GM10847 (cell line): ENCODE results near the gene WDFY3.

Experiments
- POLR2A ChIP-seq: IDR thresholded peaks from 2 replicates; pipeline ENCODE4 v1.6.1; 2011; ENCODE audit not compliant: insufficient read length; ENCODE audit errors: extremely low read depth

The WDFY3 gene

DNA sequence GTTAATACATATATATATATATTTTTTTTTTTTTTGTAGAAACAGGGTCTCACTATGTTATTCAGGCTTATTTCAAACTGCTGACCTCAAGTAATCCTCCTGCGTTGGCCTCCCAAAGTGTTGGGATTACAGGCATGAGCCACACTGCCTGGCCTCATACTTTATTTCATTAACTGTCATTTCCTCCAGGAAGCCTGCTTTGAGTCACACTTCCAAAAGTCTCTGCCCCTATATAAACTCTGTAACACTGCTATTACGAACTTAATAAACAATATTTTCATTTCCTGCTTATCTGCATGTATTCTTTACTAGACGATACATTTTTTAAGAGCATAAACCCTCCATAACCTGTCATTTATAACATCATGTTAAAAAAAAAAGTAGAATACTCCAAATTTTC is 167.2 kb downstream of the WDFY3 start:
- TF ChIP-seq POLR2A, result no peak

- no peak for TF ChIP-seq POLR2A
These were observed 170.1 kb downstream of the WDFY3 start for GRCh38 chr4:84796394-84796793.

DNA sequence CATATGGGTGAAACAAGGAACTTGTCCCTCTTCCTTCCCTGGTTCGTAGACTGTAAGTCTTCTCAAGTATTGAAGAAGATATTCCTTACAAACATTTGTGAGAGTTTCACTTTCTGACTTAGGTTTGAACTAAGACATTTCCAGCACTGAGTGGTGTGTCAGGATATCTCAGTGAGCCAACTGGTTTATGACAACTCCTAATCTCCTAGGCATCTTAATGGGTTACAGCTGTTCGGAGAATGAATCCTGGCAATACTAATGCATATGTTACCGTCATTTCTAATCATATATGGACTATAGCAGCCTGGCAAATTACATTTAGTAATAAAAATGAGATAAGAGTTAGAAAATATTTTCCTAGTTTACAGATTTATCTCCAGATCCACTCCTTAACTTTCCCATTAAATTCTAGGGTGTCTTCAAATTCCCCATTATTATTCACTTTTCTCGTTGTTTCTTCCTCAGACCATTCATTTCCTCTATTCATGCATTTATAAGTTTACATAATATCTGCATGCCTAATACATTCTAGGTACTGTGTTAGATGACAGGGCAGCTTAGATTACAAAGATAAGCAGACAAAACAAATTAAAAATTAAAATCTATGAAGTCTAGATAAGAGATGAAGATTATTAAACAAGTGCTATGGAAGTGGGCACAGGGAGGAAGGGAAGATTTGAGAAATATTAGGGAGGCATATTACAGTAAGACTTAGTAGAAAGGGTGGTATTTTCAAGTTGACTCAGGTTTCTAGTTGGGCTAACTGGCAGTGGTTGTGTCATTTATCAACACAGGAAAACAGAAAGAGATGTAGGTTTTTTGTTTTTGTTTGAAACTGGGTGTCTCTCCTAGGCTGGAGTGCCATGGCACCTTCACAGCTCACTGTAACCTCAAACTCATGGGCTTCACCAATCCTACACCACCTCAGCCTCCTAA is 173.9 kb downstream of the WDFY3 start:
- no peak for TF ChIP-seq POLR2A

DNA sequence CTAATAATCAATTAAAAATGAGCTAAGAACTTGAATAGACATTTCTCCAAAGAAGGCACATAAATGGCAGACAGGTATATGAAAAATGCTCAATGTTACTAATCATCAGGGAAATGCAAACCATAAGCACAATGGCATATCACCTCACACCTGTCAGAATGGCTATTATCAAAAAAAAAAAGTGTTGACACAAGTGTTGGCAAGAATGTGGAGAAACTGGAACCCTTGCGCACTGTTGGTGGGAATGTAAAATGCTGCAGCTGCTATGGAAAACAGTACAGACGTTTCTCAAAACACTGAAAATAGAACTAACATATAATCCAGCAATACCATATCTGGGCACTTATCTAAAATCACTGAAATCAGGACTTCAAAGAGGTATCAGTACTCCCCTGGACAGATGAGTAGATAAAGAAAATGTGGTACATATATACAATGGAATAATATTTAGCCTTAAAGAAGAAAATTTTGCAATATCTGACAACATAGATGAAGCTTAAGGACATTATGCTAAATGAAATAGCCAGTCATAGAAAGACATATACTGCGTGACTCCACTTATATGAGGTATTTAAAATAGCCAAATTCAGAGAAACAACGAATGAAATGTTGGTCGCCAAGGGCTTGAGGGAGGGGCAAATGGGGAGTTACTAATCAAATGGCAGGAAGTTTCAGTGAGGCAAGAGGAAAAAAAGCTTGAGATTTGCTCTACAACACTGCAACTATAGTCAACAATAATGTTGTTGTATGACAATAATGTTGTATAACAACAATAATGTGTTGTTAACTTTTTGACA is 175.5 kb downstream of the WDFY3 start:
- no peak for TF ChIP-seq POLR2A

DNA sequence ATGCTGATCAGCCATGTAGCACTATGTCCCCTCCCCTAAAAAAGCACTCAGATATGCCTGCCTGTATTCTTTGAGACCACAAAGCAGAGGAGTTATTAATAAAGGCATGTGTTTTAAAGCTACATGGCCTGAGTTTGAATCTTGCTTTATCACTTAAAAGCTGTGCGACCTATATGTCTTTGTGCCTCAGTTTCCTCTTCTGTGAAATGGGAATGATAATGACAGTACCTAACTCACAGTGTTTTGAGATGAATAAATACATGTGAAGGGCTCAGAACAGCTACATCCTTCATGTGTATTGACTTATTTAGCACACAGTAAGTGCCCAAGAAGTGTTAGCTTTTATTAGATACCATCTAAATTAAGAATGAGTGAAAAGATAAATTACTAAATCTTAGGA is 180.0 kb downstream of the WDFY3 start:
- no peak for TF ChIP-seq POLR2A

- no peak for TF ChIP-seq POLR2A
These were observed 184.0 kb downstream of the WDFY3 start for GRCh38 chr4:84782517-84782916.

- TF ChIP-seq POLR2A, result no peak
These were observed 185.8 kb downstream of the WDFY3 start for GRCh38 chr4:84780719-84781118.

- no peak for TF ChIP-seq POLR2A
These were observed 188.4 kb downstream of the WDFY3 start for GRCh38 chr4:84778041-84778440.

GRCh38 chr4:84767168-84767567 is 199.3 kb downstream of the WDFY3 start:
- no peak for TF ChIP-seq POLR2A

GRCh38 chr4:84753321-84753972 is 213.0 kb downstream of the WDFY3 start:
- TF ChIP-seq POLR2A, result no peak

DNA sequence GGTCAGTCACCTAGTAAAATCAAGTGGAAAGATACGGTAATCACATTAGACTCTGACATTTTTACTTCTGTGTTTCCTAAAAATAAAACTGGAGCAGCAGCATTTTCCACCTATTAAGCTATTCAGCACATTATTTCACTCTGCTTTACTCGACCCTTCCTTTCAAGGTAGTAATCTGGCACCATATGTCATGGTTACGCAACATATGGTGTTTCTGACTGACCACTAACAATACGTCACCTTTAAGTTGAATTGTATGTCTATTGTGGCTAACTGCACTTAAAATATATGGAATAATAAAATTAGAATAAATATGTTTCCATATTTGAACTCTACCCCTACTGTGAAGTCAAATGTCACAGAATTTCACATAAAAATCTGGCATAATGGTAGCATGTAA is 214.8 kb downstream of the WDFY3 start:
- TF ChIP-seq POLR2A, result no peak

GRCh38 chr4:84750960-84751283 is 215.6 kb downstream of the WDFY3 start:
- TF ChIP-seq POLR2A, result no peak

GRCh38 chr4:84750260-84750959 is 216.1 kb downstream of the WDFY3 start:
- TF ChIP-seq POLR2A, result no peak

DNA sequence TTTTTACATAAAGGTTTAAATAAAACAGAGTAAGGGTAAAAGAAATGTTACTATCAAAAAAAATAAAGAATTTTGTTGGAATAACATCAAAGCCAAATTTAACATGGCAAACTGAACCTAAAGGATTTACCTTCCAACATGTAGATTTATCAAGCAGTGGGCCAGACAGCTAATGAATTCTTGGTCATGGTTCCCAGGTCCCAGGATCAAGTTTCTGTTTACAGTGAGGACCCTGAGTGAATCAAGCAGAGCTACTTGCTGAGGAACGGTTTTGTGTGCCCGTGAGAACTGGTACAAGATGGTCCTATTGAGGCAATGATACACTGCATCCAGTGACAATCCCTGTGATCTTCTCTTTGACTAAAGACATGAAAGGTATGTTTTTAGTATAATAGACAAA is 226.4 kb downstream of the WDFY3 start:
- TF ChIP-seq POLR2A, result no peak

DNA sequence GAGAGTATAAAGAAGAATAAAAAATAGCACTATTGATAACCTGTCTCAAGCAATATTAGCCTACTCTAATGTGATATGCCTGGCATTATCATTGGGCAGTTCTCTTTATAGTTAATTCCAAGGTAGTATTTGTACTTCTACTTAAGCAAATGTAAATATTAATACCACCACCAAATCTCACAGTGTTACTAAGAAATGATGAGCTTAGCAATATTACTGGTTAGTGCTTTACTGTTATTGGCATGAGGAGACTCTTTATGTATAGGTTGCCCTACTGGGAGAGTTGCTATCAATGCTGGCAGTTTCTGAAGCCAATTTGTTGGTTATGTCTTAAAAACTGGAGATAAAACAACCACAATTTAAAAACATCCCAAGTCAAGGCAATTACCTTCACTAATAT is 227.9 kb downstream of the WDFY3 start:
- TF ChIP-seq POLR2A, result no peak
